ENCODE results near the gene SLC9C1. TPM values are rescaled to one million over a fixed set of nuclear protein-coding genes. Genes with fewer than 3 reads are reported as not detected.

SLC9C1 gene
- total RNA-seq, 1 donor from 2014 or later = not detected

DNA sequence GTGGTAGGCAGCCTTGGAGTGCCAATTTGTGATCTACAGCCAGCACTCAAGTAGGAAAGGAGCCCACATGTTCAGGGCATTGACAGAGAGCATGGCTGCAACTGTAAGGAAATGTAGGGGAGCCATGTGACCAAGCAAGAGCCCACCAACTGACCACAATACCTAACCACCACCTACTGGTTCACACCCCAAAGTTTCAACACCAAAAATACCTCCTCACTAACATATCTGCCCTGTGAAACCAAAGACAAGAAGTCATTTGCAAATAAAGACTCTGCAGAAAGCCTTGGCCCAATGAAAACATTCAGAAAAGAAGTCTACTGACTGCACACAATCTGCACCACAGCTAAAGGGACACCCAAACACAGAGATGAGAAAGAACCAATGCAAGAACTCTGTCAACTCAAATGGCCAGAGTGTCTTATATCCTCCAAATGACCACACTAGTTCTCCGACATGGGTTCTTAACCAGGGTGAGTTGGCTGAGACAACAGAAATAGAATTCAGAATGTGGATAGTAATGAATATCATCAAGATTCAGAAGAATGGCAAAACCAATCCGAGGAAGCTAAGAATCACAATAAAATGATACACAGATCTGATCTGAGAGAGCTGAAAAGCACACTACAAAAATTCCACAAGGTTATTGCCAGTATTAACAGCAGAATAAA lies 40.6 kb downstream of the SLC9C1 start:
- no peak for DNase-seq
- Histone ChIP-seq H3K9me3 (peaks cover 6% of the 10 kb centered on the region), H3K4me3 (no peak overlapping the region), H3K36me3 (no peaks in the 10 kb centered on the region), H3K4me1 (no peaks in the 10 kb centered on the region), H3K27ac (no peak overlapping the region), H3K27me3 (ENCODE audit: low read depth) (no peaks in the 10 kb centered on the region)
- ATAC-seq = no peak
- intact Hi-C loops (cut with DNase I) = no loop called here
- TF ChIP-seq, protein P1, sequence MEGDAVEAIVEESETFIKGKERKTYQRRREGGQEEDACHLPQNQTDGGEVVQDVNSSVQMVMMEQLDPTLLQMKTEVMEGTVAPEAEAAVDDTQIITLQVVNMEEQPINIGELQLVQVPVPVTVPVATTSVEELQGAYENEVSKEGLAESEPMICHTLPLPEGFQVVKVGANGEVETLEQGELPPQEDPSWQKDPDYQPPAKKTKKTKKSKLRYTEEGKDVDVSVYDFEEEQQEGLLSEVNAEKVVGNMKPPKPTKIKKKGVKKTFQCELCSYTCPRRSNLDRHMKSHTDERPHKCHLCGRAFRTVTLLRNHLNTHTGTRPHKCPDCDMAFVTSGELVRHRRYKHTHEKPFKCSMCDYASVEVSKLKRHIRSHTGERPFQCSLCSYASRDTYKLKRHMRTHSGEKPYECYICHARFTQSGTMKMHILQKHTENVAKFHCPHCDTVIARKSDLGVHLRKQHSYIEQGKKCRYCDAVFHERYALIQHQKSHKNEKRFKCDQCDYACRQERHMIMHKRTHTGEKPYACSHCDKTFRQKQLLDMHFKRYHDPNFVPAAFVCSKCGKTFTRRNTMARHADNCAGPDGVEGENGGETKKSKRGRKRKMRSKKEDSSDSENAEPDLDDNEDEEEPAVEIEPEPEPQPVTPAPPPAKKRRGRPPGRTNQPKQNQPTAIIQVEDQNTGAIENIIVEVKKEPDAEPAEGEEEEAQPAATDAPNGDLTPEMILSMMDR (IDR thresholded peaks at IDR 0.05) = no peak

DNA sequence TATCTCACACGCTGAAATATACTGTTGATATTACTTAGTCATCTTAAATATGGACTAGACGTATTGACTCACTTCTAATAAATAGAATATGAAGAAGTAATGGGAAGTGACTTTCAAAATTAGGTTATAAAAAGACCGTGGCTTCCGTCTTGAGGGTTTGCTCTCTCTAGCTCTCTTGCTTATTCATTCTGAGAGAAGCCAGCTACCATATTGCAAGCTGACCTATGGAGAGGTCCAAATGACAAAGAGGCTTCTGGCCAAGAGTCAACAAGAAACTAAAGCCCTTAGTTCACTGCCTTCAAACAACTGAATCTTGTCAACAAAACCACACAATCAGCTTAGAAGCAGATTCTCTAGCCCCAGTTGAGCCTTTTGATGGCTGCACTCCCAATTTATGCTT lies 46.1 kb downstream of the SLC9C1 start:
- intact Hi-C loops (cut with DNase I) = no loop called here
- TF ChIP-seq, protein P1 (IDR thresholded peaks at IDR 0.05) = no peak
- no peak overlapping the region for H3K27ac ChIP-seq
- no peaks in the 10 kb centered on the region for H3K27me3 ChIP-seq (ENCODE audit: low read depth)
- no peak overlapping the region for H3K4me3 ChIP-seq
- H3K4me1 ChIP-seq = peaks cover 9% of the 10 kb centered on the region
- H3K36me3 ChIP-seq = no peaks in the 10 kb centered on the region
- no peaks in the 10 kb centered on the region for H3K9me3 ChIP-seq
- DNase-seq (no peak), ATAC-seq (no peak)

DNA sequence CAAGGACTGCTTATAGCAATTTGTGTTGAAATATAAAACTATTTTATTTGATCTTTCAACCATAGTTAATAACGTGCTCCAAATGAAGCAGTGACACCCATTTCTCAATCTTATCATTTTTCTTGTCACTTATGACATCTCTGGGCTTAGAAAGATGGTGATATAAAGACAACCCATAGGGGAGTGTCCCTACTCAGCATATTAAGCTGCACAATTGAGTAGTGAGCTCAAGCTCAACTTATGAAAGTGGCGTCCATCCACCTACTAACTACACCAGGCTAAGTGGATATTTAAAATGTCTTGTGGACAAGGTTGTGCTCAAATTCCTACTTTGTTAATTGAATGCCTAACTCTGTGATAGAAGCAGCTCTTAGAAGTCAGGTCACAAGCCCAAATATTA lies 46.7 kb downstream of the SLC9C1 start:
- H3K9me3 ChIP-seq = no peaks in the 10 kb centered on the region
- H3K4me1 ChIP-seq = peaks cover 9% of the 10 kb centered on the region
- H3K4me3 ChIP-seq = no peak overlapping the region
- H3K36me3 ChIP-seq = no peaks in the 10 kb centered on the region
- intact Hi-C loops (cut with DNase I) = no loop called here
- ATAC-seq = no peak
- TF ChIP-seq, protein P1 (IDR thresholded peaks at IDR 0.05) = no peak
- no peaks in the 10 kb centered on the region for H3K27me3 ChIP-seq (ENCODE audit: low read depth)
- no peak for DNase-seq
- H3K27ac ChIP-seq = no peak overlapping the region

DNA sequence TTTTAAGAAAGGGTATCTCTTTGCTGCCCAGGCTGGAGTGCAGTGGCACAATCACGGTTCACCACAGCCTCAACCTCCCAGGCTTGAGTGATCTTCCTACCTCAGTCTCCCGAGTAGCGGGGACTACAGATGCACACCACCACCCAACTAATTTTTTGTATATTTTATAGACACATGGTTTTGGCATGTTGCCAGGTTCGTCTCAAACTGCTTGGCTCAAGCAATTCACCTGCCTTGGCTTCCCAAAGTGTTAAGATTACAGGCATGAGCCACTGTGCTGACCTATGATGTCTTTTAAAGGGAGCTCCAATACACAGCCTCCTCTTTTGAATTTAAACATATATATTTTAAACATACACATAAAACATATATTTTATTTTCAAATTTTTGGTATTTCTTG lies 60.9 kb downstream of the SLC9C1 start:
- intact Hi-C loops (cut with DNase I) = no loop called here
- H3K4me3 ChIP-seq = no peak overlapping the region
- no peak for ATAC-seq
- DNase-seq = no peak
- no peak overlapping the region for H3K27ac ChIP-seq
- H3K9me3 ChIP-seq = no peaks in the 10 kb centered on the region
- H3K36me3 ChIP-seq = no peaks in the 10 kb centered on the region
- TF ChIP-seq, protein P1 (IDR thresholded peaks at IDR 0.05) = no peak
- no peaks in the 10 kb centered on the region for H3K4me1 ChIP-seq
- no peaks in the 10 kb centered on the region for H3K27me3 ChIP-seq (ENCODE audit: low read depth)

DNA sequence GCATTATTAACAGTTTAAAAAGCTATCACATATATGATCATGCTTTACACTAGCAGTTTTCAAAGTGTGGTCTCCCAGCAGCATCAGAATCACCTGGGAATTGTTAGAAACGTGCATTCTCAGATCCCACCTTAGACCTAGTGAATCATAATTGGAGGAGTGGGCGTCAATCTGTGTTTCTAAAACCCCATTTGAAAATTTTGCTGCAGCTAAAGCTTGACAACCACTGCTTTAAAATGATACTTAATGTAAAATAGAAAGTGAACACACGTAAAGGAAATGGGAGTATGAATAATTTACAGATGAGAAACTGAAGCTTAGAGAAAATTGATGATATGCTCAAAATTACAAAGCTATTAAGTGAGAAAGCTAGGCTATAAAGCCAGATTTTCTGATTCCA lies 62.3 kb downstream of the SLC9C1 start:
- no peaks in the 10 kb centered on the region for H3K27me3 ChIP-seq (ENCODE audit: low read depth)
- TF ChIP-seq, protein P1 (IDR thresholded peaks at IDR 0.05) = no peak
- H3K27ac ChIP-seq = no peak overlapping the region
- ATAC-seq (no peak), DNase-seq (no peak)
- intact Hi-C loops (cut with DNase I) = no loop called here
- no peak overlapping the region for H3K4me3 ChIP-seq
- no peaks in the 10 kb centered on the region for H3K4me1 ChIP-seq
- no peaks in the 10 kb centered on the region for H3K9me3 ChIP-seq
- no peaks in the 10 kb centered on the region for H3K36me3 ChIP-seq
